ENCODE measurements around the gene SMG5. TPM values are rescaled to one million over a fixed set of nuclear protein-coding genes. Genes with fewer than 3 reads are reported as not detected.

Gene SMG5
- total RNA-seq, 2 donors from 2014 or later = 65.2 to 107 TPM

DNA sequence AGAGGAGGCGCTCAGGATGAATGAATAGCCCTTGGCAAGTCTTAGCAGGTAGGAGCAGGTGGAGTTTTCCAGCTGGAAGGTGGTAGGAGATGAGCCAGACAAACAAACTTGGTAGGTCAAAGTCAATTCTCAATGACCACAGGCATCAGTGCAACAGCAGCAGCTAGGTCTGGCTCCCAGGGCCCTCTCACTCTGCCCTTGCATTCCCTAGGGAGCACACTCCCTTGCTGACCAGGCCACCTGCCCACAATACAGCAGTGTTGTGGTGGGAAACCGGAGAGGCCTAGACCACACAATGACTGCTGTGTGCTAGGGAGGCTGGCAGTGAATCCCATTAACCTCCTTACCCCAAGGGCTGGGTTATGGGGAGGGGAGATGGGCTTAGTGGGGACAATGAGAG, 21.7 kb downstream of the SMG5 start:
- peaks cover 39% of the 10 kb centered on the region for H3K36me3 ChIP-seq
- H3K4me1 ChIP-seq = no peaks in the 10 kb centered on the region
- TF ChIP-seq CTCF (IDR thresholded peaks at IDR 0.05) = no peak
- H3K4me3 ChIP-seq = no peak overlapping the region
- H3K9ac ChIP-seq (ENCODE audit: low read depth in 2 of 2, low read length in 2 of 2) = no peak overlapping the region
- no peaks in the 10 kb centered on the region for H3K9me3 ChIP-seq
- no peak for DNase-seq
- intact Hi-C loops (cut with DNase I) = no loop called here
- no peak overlapping the region for H3K27ac ChIP-seq
- no peaks in the 10 kb centered on the region for H3K27me3 ChIP-seq

DNA sequence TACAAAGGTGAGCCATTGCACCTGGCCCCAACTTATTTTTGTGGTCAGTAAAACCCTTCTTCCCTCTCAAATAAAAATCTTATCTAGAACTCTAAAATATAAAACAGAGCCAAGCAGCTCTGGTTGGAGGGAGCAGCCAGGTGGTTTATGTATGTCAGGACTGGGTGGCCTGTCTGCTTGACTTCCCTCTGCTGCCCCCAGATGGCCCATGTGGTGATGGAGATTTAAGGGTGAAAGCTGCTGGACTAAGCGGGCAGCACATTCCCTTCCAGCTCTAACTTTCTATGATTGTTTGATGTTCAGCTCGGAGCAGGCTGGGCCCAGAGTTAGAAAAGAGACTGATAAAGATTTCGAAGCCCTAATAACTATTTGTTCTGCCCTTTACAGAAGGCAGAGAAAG, 22.8 kb downstream of the SMG5 start:
- intact Hi-C loops (cut with DNase I) = no loop called here
- H3K4me1 ChIP-seq = no peaks in the 10 kb centered on the region
- DNase-seq = no peak

GRCh38 chr1:156258859-156259258, 23.8 kb downstream of the SMG5 start:
- no peaks in the 10 kb centered on the region for H3K4me1 ChIP-seq
- H3K4me3 ChIP-seq = no peak overlapping the region
- H3K27me3 ChIP-seq = no peaks in the 10 kb centered on the region
- no peak overlapping the region for H3K9ac ChIP-seq (ENCODE audit: low read depth in 2 of 2, low read length in 2 of 2)
- intact Hi-C loops (cut with DNase I) = no loop called here
- TF ChIP-seq CTCF (IDR thresholded peaks at IDR 0.05) = no peak
- H3K27ac ChIP-seq = no peak overlapping the region
- H3K9me3 ChIP-seq = no peaks in the 10 kb centered on the region
- H3K36me3 ChIP-seq = peaks cover 33% of the 10 kb centered on the region
- no peak for DNase-seq

More for the DNA sequence above, 22.8 kb downstream of the SMG5 start:
- H3K27me3 ChIP-seq = no peaks in the 10 kb centered on the region
- no peak overlapping the region for H3K9ac ChIP-seq (ENCODE audit: low read depth in 2 of 2, low read length in 2 of 2)
- TF ChIP-seq CTCF (IDR thresholded peaks at IDR 0.05) = no peak
- H3K36me3 ChIP-seq = peaks cover 30% of the 10 kb centered on the region
- no peak overlapping the region for H3K27ac ChIP-seq
- H3K4me3 ChIP-seq = no peak overlapping the region
- no peaks in the 10 kb centered on the region for H3K9me3 ChIP-seq

- no peaks in the 10 kb centered on the region for H3K9me3 ChIP-seq
- DNase-seq = no peak
- intact Hi-C loops (cut with DNase I) = no loop called here
- H3K9ac ChIP-seq (ENCODE audit: low read depth in 2 of 2, low read length in 2 of 2) = no peak overlapping the region
- peaks cover 44% of the 10 kb centered on the region for H3K36me3 ChIP-seq
- H3K27me3 ChIP-seq = no peaks in the 10 kb centered on the region
- TF ChIP-seq CTCF (IDR thresholded peaks at IDR 0.05) = no peak
- no peaks in the 10 kb centered on the region for H3K4me1 ChIP-seq
- no peak overlapping the region for H3K27ac ChIP-seq
- H3K4me3 ChIP-seq = no peak overlapping the region
Observed at GRCh38 chr1:156257711-156258110, 24.9 kb downstream of the SMG5 start.

DNA sequence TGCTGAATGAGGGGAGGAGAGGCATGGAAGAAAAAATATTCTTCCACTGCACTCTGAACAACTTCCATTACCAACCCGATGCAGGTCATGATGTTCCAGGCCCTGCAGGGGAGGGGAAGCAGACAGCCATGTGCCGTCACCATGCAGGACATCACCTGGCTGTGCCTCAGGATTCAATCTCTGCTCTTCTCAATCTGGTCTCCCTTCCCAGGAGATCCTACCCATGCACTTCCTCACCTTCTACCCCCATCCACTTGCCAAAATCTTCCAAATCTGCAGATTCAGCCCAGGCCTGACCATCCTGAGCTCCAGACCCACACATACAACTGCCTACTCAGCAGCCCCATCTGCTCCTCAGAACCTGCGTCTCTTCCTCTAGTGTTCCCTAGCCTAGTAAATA, 29.0 kb downstream of the SMG5 start:
- TF ChIP-seq CTCF (IDR thresholded peaks at IDR 0.05) = no peak
- Histone ChIP-seq H3K4me1 (no peaks in the 10 kb centered on the region), H3K36me3 (peaks cover 34% of the 10 kb centered on the region), H3K27ac (no peak overlapping the region), H3K9me3 (no peaks in the 10 kb centered on the region), H3K27me3 (no peaks in the 10 kb centered on the region), H3K9ac (ENCODE audit: low read depth in 2 of 2, low read length in 2 of 2) (no peak overlapping the region), H3K4me3 (no peak overlapping the region)
- intact Hi-C loops (cut with DNase I) = no loop called here
- no peak for DNase-seq

- Histone ChIP-seq H3K9me3 (no peaks in the 10 kb centered on the region), H3K27me3 (no peaks in the 10 kb centered on the region), H3K4me1 (no peaks in the 10 kb centered on the region), H3K27ac (no peak overlapping the region), H3K36me3 (peaks cover 31% of the 10 kb centered on the region), H3K4me3 (no peak overlapping the region), H3K9ac (ENCODE audit: low read depth in 2 of 2, low read length in 2 of 2) (no peak overlapping the region)
- no peak for TF ChIP-seq CTCF (IDR thresholded peaks at IDR 0.05)
- no peak for DNase-seq
- intact Hi-C loops (cut with DNase I) = no loop called here
Observed at GRCh38 chr1:156251527-156251926, 31.1 kb downstream of the SMG5 start.
